Heart right ventricle (tissue), 16 donors: Measurements from ENCODE around the gene PEX10. TPM values are rescaled to one million over a fixed set of nuclear protein-coding genes. Genes with fewer than 3 reads are reported as not detected.
A peak's percentile ranks its signal among the peaks of the same experiment; 100 is the strongest.

Experiments used
- ATAC-seq, 8 donors: fragments of 200-7000 bp; cut with Tn5 transposase; one replicate each; pipeline ENCODE4 v1.9.1; 2020; ENCODE audit warnings: mild to moderate bottlenecking in 8 of 8, moderate library complexity in 8 of 8, moderate number of reproducible peaks in 1 of 8
- DNase-seq, 2 donors: peaks; one replicate each; pipeline ENCODE4 v3.0.0-alpha.2; 2020
- H3K27ac ChIP-seq, 10 donors: fragments of 200-600 bp; sonication (generic) in 2 of 10; one replicate each; pipeline versions ENCODE4 v1.5.0 to v1.8.0; 2020 to 2022; ENCODE audit warnings: mild to moderate bottlenecking in 3 of 10
- H3K27me3 ChIP-seq, 7 donors: fragments of 200-600 bp; one replicate each; pipeline ENCODE4 v1.8.0; 2021 to 2022; ENCODE audit warnings: mild to moderate bottlenecking in 2 of 7
- H3K36me3 ChIP-seq, 9 donors: fragments of 200-600 bp; sonication (generic) in 1 of 9; one replicate each; pipeline versions ENCODE4 v1.5.0 to v1.8.0; 2020 to 2022; ENCODE audit warnings: mild to moderate bottlenecking in 2 of 9
- H3K4me1 ChIP-seq, 9 donors: fragments of 200-600 bp; sonication (generic) in 1 of 9; one replicate each; pipeline versions ENCODE4 v1.5.0 to v1.8.0; 2020 to 2022; ENCODE audit warnings: mild to moderate bottlenecking in 4 of 9
- H3K4me3 ChIP-seq, 10 donors: fragments of 200-600 bp; sonication (generic) in 2 of 10; one replicate each; pipeline versions ENCODE4 v1.5.0 to v1.8.0; 2020 to 2022; ENCODE audit warnings: mild to moderate bottlenecking in 7 of 10, moderate library complexity in 2 of 10
- H3K9me3 ChIP-seq, 11 donors: fragments of 200-600 bp in 10 of 11; sonication (generic) in 2 of 11; one replicate each; pipeline versions ENCODE4 v1.5.0 to v1.8.0; 2013 to 2022; ENCODE audit warnings: mild to moderate bottlenecking in 2 of 11, control low read depth in 1 of 11, moderate library complexity in 1 of 11
- WGBS, 2 donors: extraction: QIAGEN DNeasy Blood & Tissue Kit; methylation state at CpG; one replicate each; pipeline ENCODE4 v1.1.7; 2013; ENCODE audit warnings: inconsistent platforms in 1 of 2; 5-methylcytosine and 5-hydroxymethylcytosine counted together
- intact Hi-C, 10 donors: fragments of 100-400 bp; cut with DNase I; formaldehyde crosslinking; loops; one replicate each; pipeline versions ENCODE4 v1.11.1 to v1.14.2; 2022
- polyA plus RNA-seq, 2 donors: library from polyadenylated mRNA; stranded (reverse); fragments of 200-250 nt; gene quantifications; one replicate each; pipeline ENCODE4 v1.2.3, GENCODE V29; 2013
- total RNA-seq, 10 donors: library from RNA; stranded (reverse); fragmentation: NEBNext Ultra II Directional in 3 of 10; extraction: Animal tissue kit (Norgen Biotek cat#: 25700) in 3 of 10; gene quantifications; one replicate each; pipeline versions ENCODE4 v1.2.1 to v1.2.4, GENCODE V29; 2021 to 2023
- TF ChIP-seq, protein P1 (sequence below), 9 donors: fragments of 200-600 bp; sonication (generic) in 2 of 9; IDR thresholded peaks; one replicate each; pipeline versions ENCODE4 v1.5.0 to v1.8.0; 2021 to 2022; ENCODE audit warnings: antibody characterized with exemption in 9 of 9, mild to moderate bottlenecking in 5 of 9, moderate library complexity in 1 of 9
- donor health status: Arrhythmogenic right ventricular cardiomyopathy.
- donor health status: ischemic (EF 13 %, LVEDD 7.1; RV severe dilation, severe dysfunction).
- donor health status: healthy with polysubstance abuse.
- donor health status: DM: no; HTN: yes; CAD: no.
- donor health status: DM: no; HTN: no; CAD: no.
- donor health status: ischemic (EF 25% LVEDD 6.9; RV normal size, moderate dysfunction).
- donor health status: ischemic (EF 25% LVEDD 5.7; RV mildly dilated, moderate dysfunction).
- donor health status: healthy.
- donor health status: DM: yes; HTN: yes; CAD: no.
- donor health status: Ischemic cardiomyopathy.
- donor health status: ischemic (EF 35%, LVEDD 5.7; RV mildly dilated, moderate dysfunction).
- donor health status: nonischemic (EF 11% LVEDD 7.7; RV severe dilation, severe dysfunction).
- donor health status: DM: yes; HTN: yes; CAD: no.
- donor health status: PGD.
- donor health status: ischemic (EF 29% LVEDD 5.4; RV normal size, mild dysfunction).
- donor health status: nonischemic (EF 23%, LVEDD 6.1; RV moderate dilation, normal function).

The PEX10 gene
- total and polyA plus RNA-seq, 12 donors, result 13.7 to 26.0 (median 18.5) TPM

DNA sequence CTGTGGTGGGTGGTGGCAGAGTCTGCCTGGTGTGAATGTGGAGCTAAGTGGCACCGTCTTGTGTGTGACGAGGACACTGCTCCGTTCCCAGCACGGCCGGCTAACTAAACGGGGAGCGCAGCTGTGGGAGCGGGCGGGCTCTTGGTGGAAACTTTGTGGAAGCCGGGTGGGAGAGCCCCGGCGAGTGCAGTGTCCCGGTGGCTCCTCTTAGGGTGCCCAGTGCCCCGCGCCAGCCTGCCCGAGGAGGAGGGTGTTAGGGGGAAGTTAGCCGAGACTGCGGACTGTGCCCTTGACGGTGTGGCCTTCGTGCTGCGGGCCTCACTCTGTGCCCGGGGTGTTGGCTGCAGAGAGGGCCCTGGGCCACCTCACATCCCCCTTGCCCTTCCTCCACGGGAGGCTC, 9.9 kb downstream of the PEX10 start:
- Histone ChIP-seq H3K4me3 (no peak overlapping the region), H3K27ac (no peak overlapping the region), H3K27me3 (no peaks in the 10 kb centered on the region), H3K4me1 (no peaks in the 10 kb centered on the region), H3K36me3 (peaks cover 0 to 97% (median 78%) of the 10 kb centered on the region in 9 donors), H3K9me3 (no peaks in the 10 kb centered on the region)
- TF ChIP-seq, protein P1, sequence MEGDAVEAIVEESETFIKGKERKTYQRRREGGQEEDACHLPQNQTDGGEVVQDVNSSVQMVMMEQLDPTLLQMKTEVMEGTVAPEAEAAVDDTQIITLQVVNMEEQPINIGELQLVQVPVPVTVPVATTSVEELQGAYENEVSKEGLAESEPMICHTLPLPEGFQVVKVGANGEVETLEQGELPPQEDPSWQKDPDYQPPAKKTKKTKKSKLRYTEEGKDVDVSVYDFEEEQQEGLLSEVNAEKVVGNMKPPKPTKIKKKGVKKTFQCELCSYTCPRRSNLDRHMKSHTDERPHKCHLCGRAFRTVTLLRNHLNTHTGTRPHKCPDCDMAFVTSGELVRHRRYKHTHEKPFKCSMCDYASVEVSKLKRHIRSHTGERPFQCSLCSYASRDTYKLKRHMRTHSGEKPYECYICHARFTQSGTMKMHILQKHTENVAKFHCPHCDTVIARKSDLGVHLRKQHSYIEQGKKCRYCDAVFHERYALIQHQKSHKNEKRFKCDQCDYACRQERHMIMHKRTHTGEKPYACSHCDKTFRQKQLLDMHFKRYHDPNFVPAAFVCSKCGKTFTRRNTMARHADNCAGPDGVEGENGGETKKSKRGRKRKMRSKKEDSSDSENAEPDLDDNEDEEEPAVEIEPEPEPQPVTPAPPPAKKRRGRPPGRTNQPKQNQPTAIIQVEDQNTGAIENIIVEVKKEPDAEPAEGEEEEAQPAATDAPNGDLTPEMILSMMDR (IDR thresholded peaks at IDR 0.05), result no peak
- intact Hi-C loops, result no loop called here
- WGBS, 2 donors, result 90 to 93% methylated on average over 23 of the region's 23 CpGs
- peak in 1 of 2 donors; percentile 12 for DNase-seq
- ATAC-seq, result no peak

DNA sequence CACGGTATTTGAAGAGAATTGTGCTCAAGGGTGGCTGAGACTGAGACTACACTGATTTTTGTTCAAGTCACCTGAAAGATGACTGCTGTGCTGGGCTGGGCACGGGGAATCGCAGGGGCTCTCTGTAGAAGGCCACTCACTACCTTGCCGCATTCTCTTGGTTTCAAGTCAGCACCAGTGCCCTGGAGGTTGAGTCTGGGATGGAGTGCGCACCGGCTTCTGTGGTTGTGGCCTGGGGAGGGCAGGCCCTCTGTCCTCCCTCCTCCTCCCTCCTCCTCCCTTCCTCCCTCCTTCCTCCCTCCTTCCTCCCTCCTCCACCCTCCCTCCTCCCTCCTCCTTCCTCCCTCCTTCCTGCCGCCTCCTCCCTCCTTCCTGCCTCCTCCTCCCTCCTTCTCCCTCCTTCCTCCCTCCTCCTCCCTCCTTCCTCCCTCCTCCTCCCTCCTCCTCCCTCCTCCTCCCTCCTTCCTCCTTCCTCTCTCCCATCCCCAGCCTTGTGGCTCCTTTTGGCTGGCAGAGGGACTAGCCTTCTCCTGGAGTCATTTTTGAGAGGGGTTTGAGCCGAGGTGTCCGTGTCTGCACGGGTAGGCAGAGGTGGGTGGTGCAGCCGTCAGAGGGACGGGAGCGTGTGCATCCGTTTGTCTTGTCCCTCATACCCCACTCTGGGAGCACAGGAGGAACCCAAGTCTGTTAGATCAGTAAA, 11.3 kb downstream of the PEX10 start:
- Histone ChIP-seq H3K27me3 (no peaks in the 10 kb centered on the region), H3K4me3 (no peak overlapping the region), H3K9me3 (no peaks in the 10 kb centered on the region), H3K4me1 (no peaks in the 10 kb centered on the region), H3K36me3 (peaks cover 0 to 98% (median 81%) of the 10 kb centered on the region in 9 donors), H3K27ac (no peak overlapping the region)
- intact Hi-C loops, result no loop called here
- ATAC-seq, result no peak
- WGBS, 2 donors, result 88 to 91% methylated on average over 13 to 14 of the region's 14 CpGs
- DNase-seq, result peak in 1 of 2 donors; percentile 6
- TF ChIP-seq, protein P1 (IDR thresholded peaks at IDR 0.05), result no peak

DNA sequence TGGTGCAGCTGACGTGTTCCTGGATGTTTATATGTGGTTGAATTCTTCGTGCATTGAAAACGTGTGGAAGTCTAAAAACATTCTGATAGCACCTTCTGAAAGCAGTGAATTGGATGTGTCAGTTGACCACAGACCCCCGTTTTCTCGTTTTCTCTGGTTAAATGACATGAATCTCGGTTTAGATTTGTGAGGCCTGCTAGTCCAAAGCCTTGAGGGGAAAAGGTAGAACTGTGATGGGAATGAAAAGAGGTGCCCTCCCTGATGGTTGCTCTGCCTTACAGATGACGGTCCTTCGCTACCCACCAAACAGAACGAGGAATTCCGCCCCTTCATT, 11.8 kb downstream of the PEX10 start:
- Histone ChIP-seq H3K27ac (no peak overlapping the region), H3K9me3 (no peaks in the 10 kb centered on the region), H3K4me3 (no peak overlapping the region), H3K36me3 (peaks cover 0 to 98% (median 78%) of the 10 kb centered on the region in 9 donors), H3K4me1 (no peaks in the 10 kb centered on the region), H3K27me3 (no peaks in the 10 kb centered on the region)
- TF ChIP-seq, protein P1 (IDR thresholded peaks at IDR 0.05), result no peak
- no peak for DNase-seq
- intact Hi-C loops, result no loop called here
- ATAC-seq, result no peak
- WGBS, 2 donors, result 90 to 91% methylated on average over 10 of the region's 10 CpGs

DNA sequence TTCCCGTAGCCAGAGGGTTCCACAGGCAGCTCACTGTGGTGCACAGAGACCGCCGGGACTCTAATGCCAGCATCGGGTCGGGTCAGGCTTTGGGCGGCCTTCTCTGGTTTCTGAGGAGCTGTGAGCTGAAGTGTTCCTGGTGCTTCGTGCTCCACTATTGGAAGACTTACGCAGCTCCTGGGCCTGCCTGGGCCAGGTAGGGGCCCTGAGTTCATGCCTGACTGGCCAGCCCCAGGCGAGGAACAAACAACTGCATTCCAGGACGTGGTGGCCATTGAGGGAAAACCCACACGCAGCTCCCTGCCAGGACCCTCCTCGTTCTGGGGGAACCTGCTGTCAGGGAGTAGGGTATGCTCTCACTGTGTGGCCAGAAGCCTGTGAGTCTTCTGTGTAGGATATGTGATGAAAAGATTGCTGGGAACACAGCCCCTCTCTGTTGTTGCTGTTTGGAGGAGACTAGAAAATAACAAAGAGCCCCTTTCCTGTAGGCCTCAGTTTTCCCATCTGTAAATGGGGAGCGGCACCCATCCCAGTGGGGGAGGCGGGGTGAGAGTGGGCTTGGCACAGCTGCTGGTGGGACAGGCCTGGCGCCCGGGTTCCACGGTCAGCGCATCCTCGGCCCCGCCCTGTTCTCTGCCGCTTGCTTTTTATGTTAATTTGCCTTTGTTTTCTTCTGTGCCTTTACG, 12.3 kb downstream of the PEX10 start:
- ATAC-seq (no peak), DNase-seq (no peak)
- intact Hi-C loops, result no loop called here
- no peak overlapping the region for H3K27ac ChIP-seq
- H3K9me3 ChIP-seq, result no peaks in the 10 kb centered on the region
- peaks cover 0 to 5% (median 0%) of the 10 kb centered on the region in 9 donors for H3K4me1 ChIP-seq
- H3K36me3 ChIP-seq, result peaks cover 0 to 98% (median 76%) of the 10 kb centered on the region in 9 donors
- H3K27me3 ChIP-seq, result no peaks in the 10 kb centered on the region
- TF ChIP-seq, protein P1 (IDR thresholded peaks at IDR 0.05), result no peak
- 93 to 94% methylated on average over 22 of the region's 22 CpGs for WGBS, 2 donors
- H3K4me3 ChIP-seq, result no peak overlapping the region
